Glomerular visceral epithelial cell (primary cell): ENCODE data around the gene RAB7B.
A peak's percentile ranks its signal among the peaks of the same experiment; 100 is the strongest.
"Not testable (repeated sequence)": the region's sequence is repeated elsewhere in the genome, so short reads cannot be mapped to it uniquely, and the experiment has no call there.

Experiments used
- DNase-seq: peaks from one replicate; pipeline ENCODE4 v3.0.0-alpha.2; 2016; ENCODE audit errors: extremely low spot score

The RAB7B gene

GRCh38 chr1:206002871-206003801 is at the start of gene RAB7B:
TSS of gene RAB7B (minus strand) at chr1:206003395. CDS start at chr1:205994135, 9,260 bp downstream.
- peak; percentile 53 for DNase-seq

DNA sequence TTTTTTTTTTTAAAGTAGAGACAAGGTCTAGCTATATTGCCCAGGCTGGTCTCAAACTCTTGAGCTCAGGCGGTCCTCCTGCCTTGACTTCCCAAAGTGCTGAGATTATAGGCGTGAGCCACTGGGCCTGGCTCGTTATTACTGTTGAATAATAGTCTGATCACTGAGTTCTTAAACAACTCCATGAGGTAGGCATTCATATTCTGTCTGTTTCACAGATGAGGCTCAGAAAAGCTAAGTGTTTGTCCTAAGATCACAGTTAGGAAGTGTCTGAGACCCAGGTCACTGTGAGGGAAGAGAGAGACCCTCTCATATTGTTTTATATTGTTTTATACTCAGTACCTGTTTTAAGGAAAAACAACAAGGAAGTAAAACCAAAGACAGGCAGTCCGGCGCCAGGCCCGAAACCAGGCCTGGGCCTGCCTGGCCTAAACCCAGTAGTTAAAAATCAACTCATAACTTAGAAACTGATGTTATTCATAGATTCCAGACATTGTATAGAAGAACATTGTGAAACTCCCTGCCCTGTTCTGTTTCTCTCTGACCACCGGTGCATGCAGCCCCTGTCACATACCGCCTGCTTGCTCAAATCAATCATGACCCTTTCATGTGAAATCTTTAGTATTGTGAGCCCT is 49.2 kb upstream of the RAB7B start:
- not testable (repeated sequence) for DNase-seq

- DNase-seq, result peak; percentile 83
Observed at GRCh38 chr1:206050655-206051235, 47.5 kb upstream of the RAB7B start.

GRCh38 chr1:206049919-206050600 is 46.9 kb upstream of the RAB7B start:
- no peak for DNase-seq

- no peak for DNase-seq
Observed at GRCh38 chr1:206049293-206049692, 46.1 kb upstream of the RAB7B start.

DNA sequence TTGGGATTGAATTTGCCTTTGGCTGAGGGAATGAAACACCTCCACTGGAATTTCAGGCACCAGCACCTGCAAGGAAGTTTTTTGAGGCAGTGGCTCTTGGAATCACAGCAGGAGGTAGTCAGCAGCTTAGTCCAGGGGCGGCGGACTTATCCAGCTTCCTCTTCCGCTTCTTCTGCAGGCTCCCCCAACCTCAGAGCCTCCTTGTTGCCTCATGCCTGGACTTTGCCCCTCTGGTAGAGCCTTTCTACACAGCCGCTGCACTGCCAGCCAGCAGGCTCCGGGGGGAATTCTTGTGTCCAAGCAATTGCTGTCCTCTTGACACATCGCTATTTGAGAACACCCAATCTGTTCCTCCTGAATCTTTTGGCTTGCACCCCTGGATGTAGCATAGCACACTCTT is 45.4 kb upstream of the RAB7B start:
- DNase-seq, result peak; percentile 79

DNA sequence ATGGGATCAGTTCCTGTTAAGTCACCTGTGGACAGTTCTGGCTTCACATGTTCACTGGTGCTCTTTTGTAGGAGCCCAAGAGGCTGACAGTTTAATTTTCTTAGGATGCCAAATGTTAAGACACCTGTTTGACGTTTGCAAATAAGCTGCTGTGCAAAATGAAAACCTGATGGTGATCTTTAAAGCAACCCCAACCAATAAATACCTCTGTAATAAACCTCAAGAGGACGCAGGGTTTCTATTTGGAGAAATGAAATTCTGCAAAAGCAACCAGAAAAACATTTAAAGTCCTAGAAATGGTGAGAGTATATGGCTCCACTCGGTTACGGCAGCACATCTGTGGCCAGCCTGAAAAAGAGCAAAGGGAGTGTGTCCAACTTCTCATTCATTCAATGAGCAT is 44.1 kb upstream of the RAB7B start:
- DNase-seq, result no peak

- DNase-seq, result peak; percentile 46
Observed at GRCh38 chr1:206041640-206042039, 38.4 kb upstream of the RAB7B start.

DNA sequence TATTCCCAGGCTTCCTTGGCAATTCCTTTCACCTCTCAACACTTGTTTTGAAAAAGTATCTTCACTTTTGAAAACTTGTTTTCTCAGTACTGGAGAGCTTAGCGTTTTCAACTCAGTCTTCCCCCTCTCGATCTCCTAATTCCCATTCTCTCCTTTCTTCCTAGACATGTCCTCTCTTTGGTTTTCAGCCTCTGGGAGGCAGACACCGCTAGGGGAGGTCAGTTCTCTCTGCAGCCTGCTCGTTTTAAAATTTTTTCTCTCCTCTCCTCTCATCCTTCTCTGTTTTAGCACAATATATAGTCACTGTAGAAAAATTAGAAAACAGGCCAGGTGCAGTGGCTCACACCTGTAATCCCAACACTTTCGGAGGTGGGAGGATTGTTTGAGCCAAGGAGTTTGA is 37.1 kb upstream of the RAB7B start:
- no peak for DNase-seq

DNA sequence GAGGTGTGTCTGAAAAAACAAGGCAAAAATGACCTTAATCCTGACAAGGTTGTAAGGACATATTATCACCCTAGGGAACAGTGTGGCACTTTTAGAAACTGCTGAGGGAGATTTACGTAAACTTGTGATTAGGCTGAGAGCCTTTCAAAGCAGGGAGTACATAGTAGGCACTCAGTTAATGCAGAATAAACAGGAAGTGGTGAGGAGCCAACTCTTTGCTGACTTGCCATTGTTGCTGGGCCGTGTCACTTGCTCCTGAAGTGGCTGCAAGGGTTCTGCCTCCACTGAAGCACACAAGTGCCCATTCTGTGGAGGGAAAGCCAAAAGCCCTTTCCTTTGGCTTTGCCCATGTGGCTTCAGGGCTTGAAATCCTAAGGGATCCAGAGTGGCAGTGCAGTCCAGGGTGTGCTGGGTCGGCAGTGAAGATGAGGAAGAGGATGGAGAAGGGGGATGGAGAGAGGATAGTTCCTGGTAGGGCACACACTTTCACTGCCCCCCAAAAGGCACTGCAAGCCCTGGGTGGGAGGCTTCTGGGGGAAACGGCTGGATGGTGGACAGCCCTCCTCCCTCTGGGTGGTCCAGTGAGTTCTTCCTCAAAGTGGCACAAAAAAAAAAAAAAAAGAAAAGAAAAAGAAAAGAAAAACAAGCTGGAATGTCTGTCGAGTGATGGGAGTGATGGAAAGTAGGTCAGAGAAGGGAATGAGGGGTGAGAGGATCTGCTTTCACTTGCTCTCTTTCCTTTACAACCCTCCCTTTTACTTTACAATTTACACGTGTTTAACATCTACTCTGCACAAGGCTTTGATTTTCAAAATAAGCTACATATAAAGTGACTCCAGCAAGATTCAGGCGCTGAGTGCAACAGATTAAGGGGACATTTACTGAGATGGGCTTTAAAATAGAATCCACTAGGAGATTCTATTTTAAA is 36.1 kb upstream of the RAB7B start:
- DNase-seq, result no peak

- no peak for DNase-seq
Observed at GRCh38 chr1:206037581-206037980, 34.4 kb upstream of the RAB7B start.

GRCh38 chr1:206036663-206037455 is 33.7 kb upstream of the RAB7B start:
- no peak for DNase-seq

- DNase-seq, result no peak
Observed at GRCh38 chr1:206035027-206035426, 31.8 kb upstream of the RAB7B start.

DNA sequence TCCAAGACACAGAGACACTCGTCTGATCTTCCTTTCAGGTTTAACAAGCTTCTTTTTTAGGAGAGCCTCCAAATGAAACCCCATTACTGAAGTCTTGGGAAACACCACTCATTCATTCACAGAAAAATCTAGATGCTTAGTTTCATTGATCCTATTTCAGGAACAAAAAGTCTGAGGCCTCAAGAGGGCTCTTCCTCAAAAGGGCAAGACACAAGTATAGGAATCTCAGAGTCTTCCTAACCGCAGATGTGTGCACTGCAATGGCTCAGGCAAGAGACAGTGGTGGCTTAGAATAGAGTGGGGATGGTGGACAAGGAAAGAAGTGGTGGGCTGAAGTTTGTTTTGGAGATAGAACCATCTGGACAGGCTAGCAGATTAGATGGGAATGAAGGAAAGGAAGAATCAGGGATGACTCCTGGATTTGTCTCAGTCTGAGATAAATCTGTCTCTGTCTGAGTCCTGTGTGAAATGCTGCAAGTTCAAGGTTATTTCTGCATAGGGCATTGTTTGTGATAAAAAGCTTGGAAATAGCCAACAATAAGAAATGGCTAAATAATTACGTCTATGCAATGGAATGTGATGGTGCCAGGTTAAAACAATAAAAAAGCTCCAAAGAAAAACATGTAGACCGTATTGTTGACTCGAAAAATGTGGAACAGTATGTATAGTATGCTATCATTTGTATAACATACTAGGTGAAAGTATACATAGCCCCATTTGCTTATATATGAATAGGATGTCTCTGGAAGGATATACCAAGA is 29.4 kb upstream of the RAB7B start:
- no peak for DNase-seq

DNA sequence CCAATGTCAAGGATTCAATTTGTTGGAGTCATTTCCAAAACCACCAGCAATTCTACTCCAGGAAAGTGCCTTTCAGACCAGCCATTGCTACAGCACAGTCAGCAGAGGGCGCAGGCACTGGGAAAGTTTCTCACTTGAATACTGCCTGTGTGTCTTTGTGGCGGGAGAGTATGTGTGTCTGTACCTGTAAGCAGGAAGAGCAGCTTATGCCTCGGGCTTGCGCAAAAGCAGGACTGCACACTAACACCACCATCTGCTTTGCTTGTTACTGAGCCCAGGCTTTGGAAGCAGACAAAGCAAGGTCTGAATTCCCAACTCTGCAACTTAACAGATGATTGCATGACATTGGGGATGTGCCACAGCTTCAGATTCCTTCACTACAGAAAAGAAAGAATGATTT is 27.5 kb upstream of the RAB7B start:
- DNase-seq, result peak; percentile 88

DNA sequence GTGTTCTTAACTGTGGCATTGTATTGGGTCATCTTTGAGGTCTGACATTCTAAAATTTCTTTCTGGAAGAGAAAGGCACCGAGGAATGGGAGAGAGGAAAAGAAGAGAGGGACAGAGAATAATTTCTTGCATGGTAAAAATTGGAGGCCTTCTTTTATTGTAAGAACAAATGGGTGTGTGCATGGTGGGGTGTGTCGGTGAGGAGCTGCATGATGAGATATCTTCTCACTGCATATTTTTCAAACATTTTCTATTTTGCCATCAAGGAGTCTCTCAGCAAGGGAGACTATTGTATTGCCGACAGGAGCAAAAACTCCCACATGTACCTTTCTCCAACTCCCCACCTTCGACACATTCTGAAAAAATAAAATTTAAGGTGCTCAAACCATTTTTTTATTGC is 27.0 kb upstream of the RAB7B start:
- DNase-seq, result no peak

- DNase-seq, result peak; percentile 24
Observed at GRCh38 chr1:206029484-206029883, 26.3 kb upstream of the RAB7B start.

DNA sequence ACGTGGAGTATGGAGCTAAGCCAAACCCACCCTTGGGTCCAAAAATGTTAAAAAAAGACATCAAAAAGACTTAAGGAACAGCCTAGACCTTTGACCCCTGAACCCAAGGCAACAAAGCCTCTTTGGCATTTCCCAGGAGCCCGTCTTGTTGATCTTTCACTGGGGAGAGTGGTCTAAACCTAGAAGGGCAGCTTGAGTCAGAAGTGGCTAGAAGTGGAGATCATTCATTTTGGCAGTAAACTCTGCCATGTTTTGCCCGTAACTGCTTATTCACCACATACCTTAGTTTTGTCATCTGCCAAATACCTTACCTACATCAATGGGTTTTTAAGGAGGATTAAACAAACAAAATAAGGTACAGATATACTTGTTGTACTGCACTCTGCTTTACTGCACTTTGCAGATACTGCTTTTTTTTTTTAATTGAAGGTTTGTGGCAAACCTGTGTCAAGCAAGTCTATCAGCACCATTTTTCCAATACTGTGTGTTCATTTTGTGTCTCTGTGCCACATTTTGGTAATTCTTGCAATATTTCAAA is 22.2 kb upstream of the RAB7B start:
- no peak for DNase-seq

- DNase-seq, result no peak
Observed at GRCh38 chr1:206023695-206024094, 20.5 kb upstream of the RAB7B start, which contains the start of gene CTSE. TSS of gene CTSE (minus strand) at chr1:206023895. CDS start at chr1:206023791, 104 bp downstream.
